ENCODE results near the gene ACOX1.

Gene ACOX1

DNA sequence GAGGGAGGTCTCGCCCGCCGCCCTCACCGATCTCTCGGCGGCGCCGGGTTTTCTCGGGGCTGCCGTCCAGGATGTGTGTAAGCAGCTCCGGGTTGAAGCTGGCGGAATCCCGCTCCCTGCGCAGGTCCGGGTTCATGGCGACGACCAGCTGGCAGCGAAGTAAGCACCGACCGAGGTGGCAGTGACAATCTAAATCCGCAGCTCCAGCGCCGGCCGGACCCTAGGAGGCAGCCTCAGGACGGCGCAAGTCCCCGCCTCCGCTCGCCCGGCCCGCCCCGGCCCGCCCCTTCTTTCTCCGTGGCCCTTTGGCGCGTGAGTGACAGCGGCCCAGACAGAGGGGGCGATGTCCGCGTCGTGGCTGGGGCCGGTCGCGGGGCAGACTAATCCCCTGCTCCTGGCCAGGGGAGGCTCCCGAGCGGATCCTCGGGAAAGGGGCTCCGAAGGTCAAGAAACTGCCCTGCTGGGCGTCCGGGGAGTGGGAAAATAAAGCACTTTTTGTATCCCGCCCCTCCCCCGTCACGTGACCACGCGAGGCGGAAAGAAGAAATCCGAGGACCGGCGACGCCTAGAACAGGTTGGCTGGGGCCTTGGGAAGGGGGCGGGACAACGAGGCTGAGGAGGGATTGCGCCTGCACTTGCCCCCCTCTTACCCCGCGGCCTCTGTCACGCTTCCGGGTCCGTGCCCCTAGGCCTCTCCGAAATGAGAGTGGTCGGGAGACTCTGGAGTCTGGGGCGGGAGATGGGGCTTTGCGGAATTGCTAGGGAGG is at the start of gene ACOX1, which contains the start of gene TEN1:
Gene ACOX1, minus strand, starts transcription at position 229 of the 767 bp plus-strand sequence. Its CDS starts 93 bp downstream, at position 136.
Gene TEN1, plus strand, starts transcription at position 303 of the 767 bp plus-strand sequence. CDS start 6,953 bp downstream, outside the sequence.
- peak; percentile 95 to 99 for DNase-seq

DNA sequence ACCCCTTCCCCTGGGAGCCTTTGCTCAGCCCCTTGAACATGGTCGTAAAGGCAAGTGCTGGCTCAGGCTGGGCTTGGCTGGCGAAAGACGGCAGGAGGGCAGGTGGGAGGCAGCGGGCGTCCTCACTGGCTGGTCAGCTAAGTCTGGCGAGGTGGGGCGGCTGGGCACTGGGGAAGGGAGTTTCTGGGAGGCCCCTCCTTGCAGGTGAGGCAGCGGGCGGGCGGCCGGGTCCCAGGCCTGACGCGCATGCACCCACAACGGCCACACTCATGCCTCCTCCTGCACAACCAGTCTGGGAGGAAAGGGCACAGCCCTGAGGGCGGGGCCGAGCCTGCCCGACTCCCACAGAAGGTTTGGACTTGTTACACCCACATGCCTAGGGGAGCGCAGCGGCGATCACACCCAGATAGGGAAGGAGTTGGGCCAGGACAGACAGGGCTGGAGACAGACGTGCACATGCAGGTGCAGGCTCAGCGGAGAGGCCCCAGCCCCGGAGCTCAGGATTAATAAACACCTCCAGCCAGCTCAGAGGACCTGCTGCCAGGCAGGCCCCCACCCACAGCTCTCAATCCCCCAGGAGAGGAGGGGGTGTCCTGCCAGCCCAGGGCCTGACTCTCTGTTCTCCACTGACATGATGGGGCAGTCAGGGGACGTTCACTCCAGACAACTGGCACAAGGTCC is 48.3 kb upstream of the ACOX1 start, which contains the start of gene EVPL:
Gene EVPL, minus strand, starts transcription at position 148 of the 681 bp plus-strand sequence. Its CDS starts 108 bp downstream, at position 40.
- DNase-seq, result peak; percentile 78 to 93

DNA sequence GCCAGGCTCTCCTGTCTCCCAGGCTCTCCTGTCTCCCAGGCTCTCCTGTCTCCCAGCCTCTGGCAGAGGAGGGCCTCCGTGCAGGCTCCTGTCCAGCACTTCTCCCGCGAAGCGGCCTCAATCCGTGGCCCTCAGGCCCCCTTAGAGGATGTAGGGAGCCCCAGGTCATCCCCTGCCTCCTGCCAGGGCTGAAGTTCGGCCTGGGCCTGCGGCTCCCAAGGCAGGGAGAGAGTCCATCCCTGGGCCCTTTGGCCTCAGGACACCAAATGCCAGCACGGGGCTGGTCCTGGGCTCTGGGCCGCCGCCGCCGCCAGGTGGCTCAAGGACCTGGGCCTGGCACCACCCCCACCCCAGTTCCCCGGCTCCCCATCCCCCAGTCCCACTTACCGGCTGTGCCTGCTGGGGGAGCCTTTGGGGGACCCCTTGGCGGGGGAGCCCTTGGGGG is 47.8 kb upstream of the ACOX1 start:
- DNase-seq, result peak; percentile 15 to 69

DNA sequence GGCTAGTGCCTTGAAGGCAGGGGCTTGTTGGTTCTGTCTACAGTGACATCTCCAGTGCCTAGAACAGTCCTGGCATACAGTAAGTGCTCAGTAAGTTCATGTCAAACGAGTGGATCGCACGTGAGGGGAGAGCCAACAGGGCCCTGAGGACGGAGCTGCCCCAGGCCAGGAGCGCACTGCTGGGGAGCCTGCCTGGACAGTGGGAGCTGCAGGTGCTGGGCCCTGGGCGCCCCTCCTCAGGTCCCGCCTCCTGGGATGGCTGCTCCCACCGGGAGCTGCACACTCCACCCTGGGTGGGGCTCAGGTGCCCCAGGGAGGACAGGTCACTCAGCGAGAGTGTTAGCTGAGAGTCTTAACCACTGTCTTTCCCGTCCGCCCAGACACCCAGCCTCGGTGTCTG is 46.3 kb upstream of the ACOX1 start:
- no peak for DNase-seq

DNA sequence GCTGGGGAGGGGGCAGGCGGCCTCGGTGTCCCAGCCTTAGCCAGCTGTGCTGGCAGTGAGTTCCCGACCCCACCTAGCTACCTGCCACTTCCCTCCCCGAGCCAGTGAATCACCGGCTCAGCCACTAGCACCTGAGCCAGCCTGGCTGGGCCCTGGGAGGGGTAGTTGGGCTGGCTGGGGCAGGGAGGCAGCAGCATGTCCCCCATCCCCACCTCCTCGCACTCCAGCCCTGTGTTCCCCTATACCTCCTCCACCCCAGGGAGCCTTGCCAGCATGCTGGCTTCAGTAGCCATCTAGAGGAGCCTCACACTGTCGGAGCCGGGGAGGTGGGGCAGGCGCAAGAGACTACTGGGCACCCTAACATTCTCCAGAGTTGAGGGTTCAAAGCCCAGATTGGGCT is 45.4 kb upstream of the ACOX1 start:
- DNase-seq, result no peak

DNA sequence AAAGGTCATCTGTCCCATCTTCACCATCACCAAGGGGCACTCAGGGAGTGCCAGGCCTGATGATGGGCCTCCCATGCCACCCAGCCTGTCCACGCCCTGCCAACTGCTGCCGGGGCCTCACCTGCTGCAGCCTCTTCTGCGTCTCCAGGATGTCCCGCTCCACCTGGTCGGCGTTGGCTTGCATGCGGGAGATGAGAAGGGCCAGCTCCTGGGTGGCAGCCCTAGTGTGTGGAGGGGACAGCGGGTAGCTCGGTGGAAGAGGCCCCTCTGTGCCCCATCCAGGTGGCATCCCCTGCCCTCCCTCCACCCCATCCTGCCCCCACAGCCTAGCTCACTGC is 44.9 kb upstream of the ACOX1 start:
- DNase-seq, result no peak

DNA sequence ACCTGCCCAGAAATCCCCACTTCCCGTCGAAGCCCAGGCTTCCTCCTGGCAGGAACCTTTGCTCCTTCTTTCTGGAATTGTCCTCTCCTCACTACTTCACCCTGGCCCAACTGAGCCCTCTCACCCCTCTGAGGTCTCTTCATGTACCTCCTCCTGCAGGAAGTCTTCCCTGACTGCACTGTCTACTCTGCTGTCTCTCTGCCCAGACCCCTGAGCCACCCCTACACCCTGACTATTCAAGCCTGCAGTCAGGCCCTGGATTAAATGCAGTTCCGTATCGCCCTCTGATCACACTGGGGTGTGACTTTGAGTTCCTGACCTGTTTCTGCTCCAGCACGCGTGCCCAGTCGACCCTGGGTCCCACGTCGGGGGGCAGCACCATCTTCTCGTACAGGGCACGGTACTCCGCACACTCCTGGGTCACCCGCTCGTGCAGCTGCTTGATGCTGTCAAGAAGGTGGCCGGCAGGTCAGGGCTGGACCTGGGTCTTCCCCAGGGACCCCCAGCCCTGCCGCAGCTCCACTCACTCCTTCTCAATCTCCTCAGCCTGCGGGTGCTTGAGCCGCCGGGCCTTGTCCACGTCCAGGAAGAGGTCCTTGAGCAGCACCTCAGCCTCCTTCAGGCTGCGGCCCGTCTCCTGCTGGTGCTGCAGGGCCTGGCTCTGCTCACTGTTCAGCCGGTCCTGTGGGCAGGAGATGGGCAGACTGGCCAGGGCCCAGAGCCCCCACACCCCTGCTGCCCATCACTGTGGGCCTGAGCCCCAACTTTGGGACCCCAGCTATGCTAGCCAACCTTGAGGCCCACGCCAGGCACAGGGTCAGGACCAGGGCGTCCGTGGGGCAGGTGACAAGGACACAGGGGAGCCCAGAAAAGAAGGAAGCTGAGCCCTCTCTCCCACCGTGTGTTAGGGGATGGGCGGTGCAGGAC is 44.3 kb upstream of the ACOX1 start:
- no peak for DNase-seq

DNA sequence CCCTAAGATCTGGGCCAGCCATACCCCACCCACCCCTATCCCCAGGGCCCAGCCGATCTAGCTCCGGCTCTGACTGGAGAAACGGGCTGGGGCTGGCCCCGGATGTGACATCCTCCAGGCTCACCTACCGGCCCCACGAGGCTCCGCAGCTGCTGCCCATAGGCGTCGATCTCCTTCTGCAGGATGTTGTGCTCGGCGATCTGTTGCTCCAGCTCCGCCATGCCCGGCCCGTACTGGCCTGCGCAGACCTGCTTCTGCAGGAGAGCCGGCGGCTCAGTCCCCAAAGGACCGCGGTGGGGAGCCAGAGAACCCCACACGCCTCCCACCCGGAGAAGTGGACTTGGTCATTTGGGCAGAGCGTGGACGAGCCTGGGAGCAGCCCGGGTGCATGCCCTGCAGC is 43.3 kb upstream of the ACOX1 start:
- DNase-seq, result no peak

DNA sequence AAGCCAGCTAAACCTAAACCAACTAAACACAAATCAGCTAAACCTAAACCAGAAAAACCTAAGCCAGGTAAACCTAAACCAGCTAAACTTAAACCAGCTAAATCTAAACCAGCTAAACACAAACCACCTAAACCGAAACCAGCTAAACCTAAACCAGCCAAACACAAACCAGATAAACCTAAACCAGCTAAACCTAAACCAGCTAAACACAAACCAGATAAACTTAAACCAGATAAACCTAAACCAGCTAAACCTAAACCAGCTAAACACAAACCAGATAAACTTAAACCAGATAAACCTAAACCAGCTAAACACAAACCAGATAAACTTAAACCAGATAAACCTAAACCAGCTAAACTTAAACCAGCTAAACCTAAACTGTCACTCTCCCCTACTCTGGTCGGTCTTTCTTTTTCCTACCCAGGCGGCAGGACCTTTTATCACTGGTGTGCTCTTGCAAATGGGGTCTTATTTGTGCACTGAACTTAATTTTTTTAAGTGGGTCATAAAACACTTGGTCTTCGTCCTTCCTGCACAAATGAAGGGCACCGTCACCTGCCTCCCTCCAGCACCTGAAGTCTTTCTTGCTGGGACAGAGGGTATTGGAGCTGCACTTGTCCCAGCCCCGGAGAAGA is 41.0 kb upstream of the ACOX1 start:
- no peak for DNase-seq

DNA sequence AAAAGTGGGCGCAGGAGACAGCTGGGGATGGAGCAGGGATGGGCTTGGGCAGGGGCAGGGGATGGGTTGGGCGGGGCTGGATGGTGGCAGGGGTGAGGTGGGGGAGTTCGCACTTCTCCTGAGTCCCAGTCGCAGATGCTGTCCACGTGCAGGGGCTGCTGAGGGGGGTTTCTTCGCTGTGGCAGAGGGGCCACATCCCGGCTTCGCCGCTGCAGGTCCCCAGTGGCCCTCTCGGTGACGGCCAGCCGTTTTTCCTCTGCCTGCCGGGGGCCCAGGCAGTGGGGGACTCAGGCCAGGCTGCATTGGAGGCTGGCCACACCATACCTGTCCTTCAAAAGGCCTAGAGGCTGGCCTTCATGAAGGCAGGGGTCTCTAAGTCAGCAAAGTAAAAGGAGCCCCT is 39.8 kb upstream of the ACOX1 start:
- no peak for DNase-seq

DNA sequence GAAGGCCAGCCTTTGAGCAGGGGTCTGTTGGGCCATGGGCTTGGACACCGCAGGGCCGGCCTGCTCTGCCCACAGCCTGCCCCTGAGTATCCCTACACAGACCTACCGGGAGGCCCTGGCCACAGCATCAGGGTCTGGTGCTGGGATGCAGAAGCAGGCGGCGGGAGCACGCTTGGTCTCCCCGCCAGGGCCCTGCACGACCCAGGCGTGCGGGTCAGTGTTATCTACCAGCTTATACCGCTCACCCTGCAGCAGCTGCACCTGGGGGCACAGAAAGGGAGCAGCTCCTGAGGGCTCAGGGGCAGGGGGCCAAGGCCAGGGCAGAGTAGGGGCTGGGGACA is 39.3 kb upstream of the ACOX1 start:
- DNase-seq, result no peak

DNA sequence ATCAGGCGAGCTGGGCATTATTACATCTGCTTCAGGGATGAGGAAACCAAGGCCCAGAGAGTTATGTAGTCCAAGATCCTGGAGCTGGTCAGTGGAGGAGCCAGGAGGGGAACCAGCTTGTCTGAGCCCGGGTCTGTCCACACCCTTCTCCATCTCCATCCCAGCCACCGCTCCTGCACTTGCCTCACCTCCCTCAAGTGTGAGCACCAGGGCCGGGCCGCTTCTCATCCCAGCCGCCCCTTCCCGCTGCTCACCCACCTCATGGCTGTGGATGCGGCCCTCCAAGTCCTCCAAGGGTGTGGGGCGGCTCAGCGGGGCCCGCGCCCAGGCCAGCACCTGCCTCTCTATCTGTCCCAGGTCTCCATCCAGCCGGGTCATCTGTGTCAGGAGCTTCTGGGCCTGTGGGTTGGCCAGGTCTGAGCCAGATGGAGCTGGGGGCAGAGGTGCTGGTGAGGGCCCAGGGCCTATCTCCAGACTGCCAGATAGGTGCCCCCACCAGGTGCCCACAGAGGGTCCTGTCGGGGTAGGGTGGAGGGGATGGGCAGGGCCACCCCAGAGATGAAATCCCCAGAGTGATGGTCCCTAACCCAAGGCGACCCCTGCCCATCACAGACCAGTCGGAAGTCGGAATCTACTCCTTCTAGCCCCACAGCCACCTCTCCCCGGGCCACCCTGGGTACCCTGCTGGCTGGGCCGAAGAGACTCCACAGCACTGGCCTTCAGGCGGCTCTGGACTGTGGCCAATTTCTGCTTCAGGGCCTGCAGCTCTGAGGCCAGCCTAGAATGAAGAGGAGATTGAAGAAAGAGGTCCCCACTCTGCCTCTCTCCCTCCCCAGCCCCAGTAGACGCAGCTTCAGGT is 38.7 kb upstream of the ACOX1 start:
- no peak for DNase-seq

DNA sequence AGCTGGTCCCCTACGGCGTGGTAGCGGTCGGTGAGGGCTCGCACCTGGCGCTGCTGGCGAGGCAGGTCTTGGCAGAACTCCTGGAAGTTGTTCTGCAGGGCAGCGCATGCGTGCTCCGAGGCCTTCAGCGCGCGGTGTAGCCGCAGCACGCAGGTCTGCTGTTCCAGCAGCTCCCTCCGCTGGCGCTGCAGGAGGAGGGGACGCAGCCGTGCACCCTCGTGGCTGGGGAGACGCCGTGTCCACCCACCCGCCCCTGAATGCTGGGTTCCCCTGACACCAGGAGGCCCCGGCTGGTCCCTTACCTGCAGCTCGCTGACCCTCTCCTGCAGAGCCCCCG is 35.9 kb upstream of the ACOX1 start:
- no peak for DNase-seq

DNA sequence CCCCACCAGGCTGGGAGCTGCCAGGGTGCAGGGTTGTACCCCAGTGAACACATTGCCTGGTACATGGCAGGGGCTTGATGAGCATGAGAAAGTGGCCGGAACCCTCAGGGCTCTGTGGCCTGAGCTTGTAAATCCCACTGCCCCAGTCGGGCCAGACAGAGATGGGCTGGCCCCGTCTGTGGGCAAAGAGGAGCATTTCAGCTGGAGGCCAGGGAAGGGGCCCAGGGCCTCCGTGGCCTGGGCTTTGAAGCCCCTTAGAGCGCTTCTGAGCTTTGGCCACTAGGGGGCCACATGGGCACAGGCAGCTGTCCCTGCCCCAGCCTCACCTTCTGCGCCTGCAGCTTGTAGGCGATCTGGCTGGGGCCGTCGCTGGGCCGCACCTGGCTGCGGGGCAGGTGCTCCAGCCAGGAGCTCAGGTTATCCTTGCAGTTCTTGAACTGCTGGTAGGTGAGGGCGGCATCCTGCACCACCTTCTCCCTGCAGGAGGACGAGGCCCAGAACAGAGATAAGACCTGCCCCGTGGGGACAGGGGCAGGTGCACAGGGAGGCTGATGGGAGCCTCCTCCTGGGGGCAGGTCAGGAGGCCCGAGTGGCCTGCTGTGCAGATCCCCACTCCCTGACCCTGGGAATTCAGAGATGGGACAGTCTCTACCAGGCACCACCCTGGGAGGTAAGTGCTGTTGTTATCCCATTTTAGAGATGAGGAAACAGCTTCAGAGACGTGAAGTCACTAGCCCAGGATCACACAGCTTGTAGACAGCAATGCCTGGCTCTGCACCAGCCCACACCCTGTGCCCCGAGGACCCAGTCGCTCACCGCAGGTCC is 35.3 kb upstream of the ACOX1 start:
- peak; percentile 59 to 92 for DNase-seq

DNA sequence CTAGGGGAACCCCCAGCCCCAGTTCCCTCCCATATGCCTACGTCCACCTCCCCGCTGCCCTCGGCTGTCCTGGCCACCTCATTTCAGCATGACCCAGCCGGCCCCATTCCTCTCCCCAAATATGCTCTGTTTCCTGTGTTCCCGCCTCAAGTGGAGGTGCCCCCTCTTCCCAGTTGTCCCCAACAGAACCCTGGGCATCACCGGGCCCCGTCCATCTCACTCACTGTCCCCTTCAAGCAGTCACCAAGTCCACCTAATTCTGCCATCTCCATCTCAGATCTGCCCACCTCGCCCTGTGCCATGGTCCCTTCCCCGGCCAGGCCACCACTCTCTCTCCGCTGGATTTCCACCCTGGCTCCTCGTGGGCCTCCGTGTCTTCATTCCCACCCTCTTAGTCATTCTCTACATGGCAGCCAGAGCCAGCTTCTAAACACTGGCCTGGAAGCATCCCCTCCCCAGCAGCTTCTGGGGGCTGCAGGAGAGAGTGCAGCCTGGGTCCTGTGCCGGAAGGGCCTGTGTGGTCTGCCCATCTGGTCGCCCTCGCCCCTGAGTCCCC is 34.5 kb upstream of the ACOX1 start:
- no peak for DNase-seq

DNA sequence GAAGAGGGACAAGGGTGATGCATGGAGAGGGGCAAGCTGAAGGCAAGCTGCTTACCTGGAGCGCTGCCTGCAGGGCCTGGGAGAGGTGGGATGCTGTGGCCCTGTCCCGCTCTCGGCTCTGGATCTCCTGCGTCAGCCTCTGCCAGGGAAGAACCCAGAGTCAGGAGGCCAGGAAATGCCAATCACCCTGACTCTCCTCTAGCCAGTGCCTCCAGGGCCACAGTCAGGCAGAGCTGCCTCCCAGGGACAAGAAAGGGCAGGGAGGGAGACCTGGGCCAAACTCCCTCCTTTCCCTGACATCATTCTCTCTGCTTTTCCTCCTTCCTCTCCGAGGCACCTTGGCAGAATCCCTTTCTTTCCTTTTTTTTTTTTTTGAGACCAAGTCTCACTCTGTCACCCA is 33.0 kb upstream of the ACOX1 start:
- no peak for DNase-seq

DNA sequence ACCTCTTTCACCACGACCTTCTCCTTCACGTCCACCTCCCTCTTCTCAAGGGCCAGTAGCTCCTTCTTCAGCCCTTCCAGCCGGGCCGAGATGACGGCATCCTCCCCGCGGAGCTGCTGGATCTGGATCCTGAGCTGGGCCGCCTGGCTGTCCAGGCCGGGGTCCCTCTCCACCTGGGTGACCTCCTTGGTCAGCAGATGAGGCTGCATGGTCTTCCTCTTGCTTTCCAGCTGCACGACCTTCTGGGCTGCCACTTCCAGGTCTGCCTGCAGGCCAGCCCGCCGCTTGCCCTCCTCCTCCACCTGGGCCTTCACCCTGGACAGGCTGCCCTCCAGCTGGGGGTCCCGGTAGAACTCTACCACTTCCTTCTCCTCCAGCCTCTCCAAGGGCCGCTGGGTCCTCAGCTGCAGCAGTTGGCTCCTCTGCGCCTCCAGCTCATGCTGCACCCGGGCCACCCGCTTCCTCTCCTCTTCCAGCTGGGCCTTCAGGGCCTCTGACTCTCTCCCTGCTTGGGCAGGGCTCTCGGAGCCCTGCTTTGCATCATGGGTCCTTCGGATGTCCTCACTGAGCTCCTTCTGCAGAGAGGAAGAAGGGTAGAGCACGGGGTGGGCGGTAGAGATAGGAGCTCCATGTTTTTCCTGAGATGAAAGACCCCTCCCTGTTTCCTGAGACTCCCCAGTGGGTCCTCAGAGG is 31.1 kb upstream of the ACOX1 start:
- no peak for DNase-seq

DNA sequence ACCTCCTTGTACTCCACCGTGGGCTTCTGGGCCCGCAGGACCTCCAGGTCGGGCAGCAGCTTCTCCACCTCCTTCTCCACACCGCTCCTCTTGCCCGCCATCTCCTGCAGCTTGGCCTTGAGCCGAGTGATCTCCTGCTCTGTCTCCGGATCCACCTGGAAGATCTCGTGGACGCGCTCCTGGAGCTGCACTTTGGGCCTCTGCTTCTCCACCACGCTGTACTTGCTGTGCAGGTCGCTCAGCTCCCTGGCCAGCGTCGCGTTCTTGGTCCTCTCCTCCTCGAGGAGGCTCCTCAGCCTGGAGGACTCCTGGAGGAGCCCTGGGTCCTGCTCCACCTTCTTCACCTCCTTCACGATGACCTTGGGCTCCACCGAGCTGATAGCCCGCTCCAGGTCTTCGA is 30.5 kb upstream of the ACOX1 start:
- DNase-seq, result no peak

DNA sequence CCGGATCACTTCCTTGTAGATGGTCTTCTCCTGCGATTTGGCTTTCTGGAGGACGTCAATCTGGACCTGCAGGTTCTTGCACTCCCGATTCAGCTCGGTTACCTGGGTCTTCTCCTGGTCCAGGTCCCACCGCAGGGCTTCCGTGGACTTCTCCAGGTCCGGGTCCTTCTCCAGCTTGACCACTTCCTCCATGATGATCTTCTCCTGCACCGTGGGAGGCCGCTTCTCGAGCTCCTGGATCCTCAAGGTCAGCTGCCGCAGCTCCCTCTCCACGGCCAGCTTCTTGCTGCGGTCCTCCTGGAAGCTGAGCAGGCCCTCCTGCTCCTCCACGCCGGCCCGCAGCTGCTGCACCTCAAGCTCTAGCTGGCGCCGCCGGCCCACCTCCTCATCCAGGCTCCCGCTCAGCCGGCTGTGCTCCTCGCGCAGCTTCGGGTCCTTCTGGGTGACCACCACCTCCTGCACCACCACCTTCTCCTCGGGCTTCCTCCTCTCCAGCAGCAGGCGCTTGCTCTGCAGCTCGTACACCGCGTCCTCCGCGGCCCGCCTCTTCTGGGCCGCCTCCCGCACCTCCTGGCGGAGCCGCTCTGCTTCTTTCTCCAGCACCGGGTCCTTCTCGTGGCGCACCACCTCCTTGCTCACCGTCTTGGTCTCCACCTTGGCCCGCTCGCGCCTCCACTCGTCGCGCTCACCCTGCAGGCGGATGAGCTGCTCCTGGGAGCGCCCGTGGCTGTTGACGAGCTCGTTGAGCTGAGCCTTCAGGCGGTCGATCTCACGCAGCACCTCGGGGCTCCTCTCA is 29.9 kb upstream of the ACOX1 start:
- no peak for DNase-seq

All from NCI-H526 (cell line).